Activated effector memory CD4-positive, alpha-beta T cell treated with Interleukin-2 at 50 U/mL for 16 hours (primary cell): ENCODE results near the gene SCN7A.

Experiments used
- DNase-seq: peaks from one replicate; pipeline ENCODE4 v3.0.0-alpha.2; 2020

The SCN7A gene

DNA sequence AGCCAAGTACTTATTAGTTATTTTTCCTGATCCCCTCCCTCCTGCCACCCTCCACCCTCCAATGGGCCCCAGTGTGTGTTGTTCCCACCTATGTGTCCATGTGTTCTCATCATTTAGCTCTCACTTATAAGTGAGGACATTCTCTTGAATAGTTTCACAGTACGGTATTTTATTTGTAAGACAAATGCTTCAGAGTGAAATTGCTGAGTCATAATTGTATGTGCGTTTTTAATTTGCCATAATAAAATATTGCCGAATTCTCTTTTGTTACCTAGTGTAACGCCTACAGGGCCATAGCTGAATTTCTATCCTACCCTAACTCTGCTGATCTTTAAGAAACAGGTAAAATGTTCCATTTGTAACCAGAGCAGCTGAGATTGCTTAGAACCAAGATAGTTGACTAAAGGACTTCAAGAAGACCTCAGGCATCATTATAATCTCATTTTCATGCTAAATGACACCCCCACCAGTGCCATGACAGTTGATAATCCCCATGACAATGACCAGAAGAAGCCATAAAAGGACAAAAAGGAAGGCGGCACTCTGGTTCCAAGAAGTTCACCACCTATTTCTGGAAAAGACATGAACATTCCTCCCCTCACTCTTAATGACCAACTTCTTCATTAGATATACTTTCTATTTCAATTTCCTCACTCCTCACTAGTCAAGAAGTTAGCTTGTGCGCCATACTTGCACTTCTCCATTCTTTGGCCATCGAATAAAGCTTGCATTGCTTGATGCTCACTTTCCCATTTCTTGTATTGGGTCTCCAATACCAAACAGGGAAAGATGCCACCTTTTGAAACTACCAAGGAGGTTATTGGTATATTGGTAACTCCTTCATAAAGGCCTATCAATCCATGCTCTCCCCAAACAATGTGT lies 136.7 kb downstream of the SCN7A start:
- no peak for DNase-seq
